ENCODE measurements around the gene CPA3. TPM values are rescaled to one million over a fixed set of nuclear protein-coding genes. Genes with fewer than 3 reads are reported as not detected.

The CPA3 gene
- total and polyA plus RNA-seq, 2 donors, result 1.0 to 6.3 TPM

- Histone ChIP-seq H3K4me3 (ENCODE audit: low read length in 2 of 2) (no peak overlapping the region), H3K27ac (ENCODE audit: low read depth in 1 of 2, low read length in 1 of 2) (no peak overlapping the region), H3K27me3 (ENCODE audit: control insufficient read depth in 2 of 2, insufficient read depth in 1 of 2, low read length in 1 of 2) (no peaks in the 10 kb centered on the region), H3K4me1 (ENCODE audit: control insufficient read depth in 2 of 2, insufficient read depth in 2 of 2, low read length in 2 of 2) (no peaks in the 10 kb centered on the region), H3K36me3 (ENCODE audit: control insufficient read depth in 2 of 2, insufficient read depth in 2 of 2, low read length in 1 of 2) (no peaks in the 10 kb centered on the region), H3K9me3 (ENCODE audit: control insufficient read depth in 2 of 2, insufficient read depth in 1 of 2, low read length in 1 of 2) (no peaks in the 10 kb centered on the region)
- DNase-seq (ENCODE audit: low read depth in 6 of 9, low spot score in 9 of 9), result no peak
- WGBS, result 93% methylated on average over 4 of the region's 4 CpGs
Observed at GRCh38 chr3:148901987-148902791, 37.1 kb downstream of the CPA3 start.

DNA sequence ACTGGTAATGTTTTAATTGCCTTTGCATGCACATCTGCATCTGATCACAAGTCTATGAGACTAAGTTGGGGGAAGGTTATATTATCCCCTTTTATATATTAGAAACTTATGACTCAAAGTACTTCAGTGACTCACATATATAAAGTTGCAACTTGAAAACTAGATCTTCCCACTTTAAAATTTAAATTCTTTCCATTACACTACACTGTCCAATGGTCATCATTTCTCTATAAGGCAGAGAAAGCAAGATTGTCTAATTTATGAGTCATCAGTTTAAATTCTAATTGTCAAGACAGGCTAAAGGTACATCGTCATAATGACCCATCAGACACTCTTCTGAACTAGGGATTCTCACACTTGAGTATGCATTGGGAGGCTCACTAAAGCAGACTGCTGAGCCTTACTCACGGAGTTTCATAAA lies 37.9 kb downstream of the CPA3 start:
- Histone ChIP-seq H3K4me3 (ENCODE audit: low read length in 2 of 2) (no peak overlapping the region), H3K27me3 (ENCODE audit: control insufficient read depth in 2 of 2, insufficient read depth in 1 of 2, low read length in 1 of 2) (no peaks in the 10 kb centered on the region), H3K4me1 (ENCODE audit: control insufficient read depth in 2 of 2, insufficient read depth in 2 of 2, low read length in 2 of 2) (no peaks in the 10 kb centered on the region), H3K36me3 (ENCODE audit: control insufficient read depth in 2 of 2, insufficient read depth in 2 of 2, low read length in 1 of 2) (no peaks in the 10 kb centered on the region), H3K27ac (ENCODE audit: low read depth in 1 of 2, low read length in 1 of 2) (no peak overlapping the region), H3K9me3 (ENCODE audit: control insufficient read depth in 2 of 2, insufficient read depth in 1 of 2, low read length in 1 of 2) (no peaks in the 10 kb centered on the region)
- DNase-seq (ENCODE audit: low read depth in 6 of 9, low spot score in 9 of 9), result no peak
- WGBS, result 96% methylated on average over 2 of the region's 2 CpGs

DNA sequence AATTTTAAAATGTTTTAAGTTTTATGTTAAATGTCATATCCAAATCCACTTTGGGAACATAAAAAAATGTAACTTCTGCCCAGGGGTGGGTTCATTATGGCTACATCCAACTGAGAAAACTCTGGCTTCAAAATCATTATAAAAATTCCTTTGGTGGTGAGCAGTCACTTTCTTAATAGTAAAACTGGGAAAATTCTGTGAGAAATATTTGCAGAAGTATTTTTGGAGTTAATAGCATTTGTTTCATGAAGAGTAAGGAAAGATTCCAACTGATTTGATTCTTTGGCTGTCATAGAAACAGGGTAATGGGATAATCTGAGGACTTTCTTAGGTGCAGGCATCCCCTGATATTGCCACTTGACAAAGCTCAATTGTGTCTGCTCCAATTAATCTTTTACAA lies 38.8 kb downstream of the CPA3 start:
- Histone ChIP-seq H3K4me1 (ENCODE audit: control insufficient read depth in 2 of 2, insufficient read depth in 2 of 2, low read length in 2 of 2) (no peaks in the 10 kb centered on the region), H3K27ac (ENCODE audit: low read depth in 1 of 2, low read length in 1 of 2) (no peak overlapping the region), H3K36me3 (ENCODE audit: control insufficient read depth in 2 of 2, insufficient read depth in 2 of 2, low read length in 1 of 2) (no peaks in the 10 kb centered on the region), H3K4me3 (ENCODE audit: low read length in 2 of 2) (no peak overlapping the region), H3K27me3 (ENCODE audit: control insufficient read depth in 2 of 2, insufficient read depth in 1 of 2, low read length in 1 of 2) (no peaks in the 10 kb centered on the region), H3K9me3 (ENCODE audit: control insufficient read depth in 2 of 2, insufficient read depth in 1 of 2, low read length in 1 of 2) (no peaks in the 10 kb centered on the region)
- no peak for DNase-seq (ENCODE audit: low read depth in 6 of 9, low spot score in 9 of 9)

- DNase-seq (ENCODE audit: low read depth in 6 of 9, low spot score in 9 of 9), result no peak
- no peaks in the 10 kb centered on the region for H3K36me3 ChIP-seq (ENCODE audit: control insufficient read depth in 2 of 2, insufficient read depth in 2 of 2, low read length in 1 of 2)
- no peaks in the 10 kb centered on the region for H3K4me1 ChIP-seq (ENCODE audit: control insufficient read depth in 2 of 2, insufficient read depth in 2 of 2, low read length in 2 of 2)
- H3K27ac ChIP-seq (ENCODE audit: low read depth in 1 of 2, low read length in 1 of 2), result no peak overlapping the region
- WGBS, result 96% methylated on average over 2 of the region's 2 CpGs
- H3K27me3 ChIP-seq (ENCODE audit: control insufficient read depth in 2 of 2, insufficient read depth in 1 of 2, low read length in 1 of 2), result no peaks in the 10 kb centered on the region
- no peaks in the 10 kb centered on the region for H3K9me3 ChIP-seq (ENCODE audit: control insufficient read depth in 2 of 2, insufficient read depth in 1 of 2, low read length in 1 of 2)
- no peak overlapping the region for H3K4me3 ChIP-seq (ENCODE audit: low read length in 2 of 2)
Observed at GRCh38 chr3:148906667-148907066, 41.6 kb downstream of the CPA3 start.

- WGBS, result over 99% methylated on average over 2 of the region's 2 CpGs
- Histone ChIP-seq H3K4me3 (ENCODE audit: low read length in 2 of 2) (no peak overlapping the region), H3K9me3 (ENCODE audit: control insufficient read depth in 2 of 2, insufficient read depth in 1 of 2, low read length in 1 of 2) (no peaks in the 10 kb centered on the region), H3K27ac (ENCODE audit: low read depth in 1 of 2, low read length in 1 of 2) (no peak overlapping the region), H3K36me3 (ENCODE audit: control insufficient read depth in 2 of 2, insufficient read depth in 2 of 2, low read length in 1 of 2) (no peaks in the 10 kb centered on the region), H3K4me1 (ENCODE audit: control insufficient read depth in 2 of 2, insufficient read depth in 2 of 2, low read length in 2 of 2) (no peaks in the 10 kb centered on the region), H3K27me3 (ENCODE audit: control insufficient read depth in 2 of 2, insufficient read depth in 1 of 2, low read length in 1 of 2) (no peaks in the 10 kb centered on the region)
- DNase-seq (ENCODE audit: low read depth in 6 of 9, low spot score in 9 of 9), result no peak
Observed at GRCh38 chr3:148911173-148911572, 46.1 kb downstream of the CPA3 start.

GRCh38 chr3:148911592-148911991 lies 46.5 kb downstream of the CPA3 start:
- Histone ChIP-seq H3K4me1 (ENCODE audit: control insufficient read depth in 2 of 2, insufficient read depth in 2 of 2, low read length in 2 of 2) (no peaks in the 10 kb centered on the region), H3K27me3 (ENCODE audit: control insufficient read depth in 2 of 2, insufficient read depth in 1 of 2, low read length in 1 of 2) (no peaks in the 10 kb centered on the region), H3K4me3 (ENCODE audit: low read length in 2 of 2) (no peak overlapping the region), H3K9me3 (ENCODE audit: control insufficient read depth in 2 of 2, insufficient read depth in 1 of 2, low read length in 1 of 2) (no peaks in the 10 kb centered on the region), H3K27ac (ENCODE audit: low read depth in 1 of 2, low read length in 1 of 2) (no peak overlapping the region), H3K36me3 (ENCODE audit: control insufficient read depth in 2 of 2, insufficient read depth in 2 of 2, low read length in 1 of 2) (no peaks in the 10 kb centered on the region)
- WGBS, result 99% methylated on average over 2 of the region's 2 CpGs
- DNase-seq (ENCODE audit: low read depth in 6 of 9, low spot score in 9 of 9), result no peak

- no peaks in the 10 kb centered on the region for H3K4me1 ChIP-seq (ENCODE audit: control insufficient read depth in 2 of 2, insufficient read depth in 2 of 2, low read length in 2 of 2)
- no peaks in the 10 kb centered on the region for H3K27me3 ChIP-seq (ENCODE audit: control insufficient read depth in 2 of 2, insufficient read depth in 1 of 2, low read length in 1 of 2)
- no peaks in the 10 kb centered on the region for H3K36me3 ChIP-seq (ENCODE audit: control insufficient read depth in 2 of 2, insufficient read depth in 2 of 2, low read length in 1 of 2)
- no peak for DNase-seq (ENCODE audit: low read depth in 6 of 9, low spot score in 9 of 9)
- H3K27ac ChIP-seq (ENCODE audit: low read depth in 1 of 2, low read length in 1 of 2), result no peak overlapping the region
- WGBS, result 96% methylated on average over 1 of the region's 1 CpG
- H3K4me3 ChIP-seq (ENCODE audit: low read length in 2 of 2), result no peak overlapping the region
- H3K9me3 ChIP-seq (ENCODE audit: control insufficient read depth in 2 of 2, insufficient read depth in 1 of 2, low read length in 1 of 2), result no peaks in the 10 kb centered on the region
Observed at GRCh38 chr3:148914936-148915690, 50.0 kb downstream of the CPA3 start.

GRCh38 chr3:148916132-148916531 lies 51.0 kb downstream of the CPA3 start:
- Histone ChIP-seq H3K36me3 (ENCODE audit: control insufficient read depth in 2 of 2, insufficient read depth in 2 of 2, low read length in 1 of 2) (no peaks in the 10 kb centered on the region), H3K4me1 (ENCODE audit: control insufficient read depth in 2 of 2, insufficient read depth in 2 of 2, low read length in 2 of 2) (no peaks in the 10 kb centered on the region), H3K27me3 (ENCODE audit: control insufficient read depth in 2 of 2, insufficient read depth in 1 of 2, low read length in 1 of 2) (no peaks in the 10 kb centered on the region), H3K27ac (ENCODE audit: low read depth in 1 of 2, low read length in 1 of 2) (no peak overlapping the region), H3K9me3 (ENCODE audit: control insufficient read depth in 2 of 2, insufficient read depth in 1 of 2, low read length in 1 of 2) (no peaks in the 10 kb centered on the region), H3K4me3 (ENCODE audit: low read length in 2 of 2) (no peak overlapping the region)
- WGBS, result 97% methylated on average over 2 of the region's 2 CpGs
- no peak for DNase-seq (ENCODE audit: low read depth in 6 of 9, low spot score in 9 of 9)

DNA sequence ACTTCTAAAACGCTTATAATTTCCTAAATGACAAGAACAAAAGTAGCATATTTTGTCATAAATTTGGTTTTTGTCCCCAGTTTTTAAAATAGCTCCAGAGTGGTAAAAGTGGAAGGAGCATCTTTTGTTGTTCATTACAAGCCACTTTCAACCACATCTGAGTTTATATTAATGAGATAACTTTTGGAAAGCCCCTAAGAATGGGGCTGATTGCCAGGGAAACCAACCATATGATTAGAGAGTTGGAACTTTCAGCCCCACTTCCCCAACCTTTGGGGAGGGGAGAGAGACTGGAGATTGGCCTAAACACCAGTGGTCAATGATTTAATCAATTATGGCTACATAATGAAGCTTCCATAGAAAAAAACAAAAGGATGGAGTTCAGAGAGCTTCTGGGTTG lies 57.4 kb downstream of the CPA3 start:
- H3K9me3 ChIP-seq (ENCODE audit: control insufficient read depth in 2 of 2, insufficient read depth in 1 of 2, low read length in 1 of 2), result peaks cover 0 to 5% of the 10 kb centered on the region in 2 donors
- 95% methylated on average over 1 of the region's 1 CpG for WGBS
- no peaks in the 10 kb centered on the region for H3K4me1 ChIP-seq (ENCODE audit: control insufficient read depth in 2 of 2, insufficient read depth in 2 of 2, low read length in 2 of 2)

More for the DNA sequence above, 57.4 kb downstream of the CPA3 start:
- no peak overlapping the region for H3K4me3 ChIP-seq (ENCODE audit: low read length in 2 of 2)
- DNase-seq (ENCODE audit: low read depth in 6 of 9, low spot score in 9 of 9), result no peak
- no peaks in the 10 kb centered on the region for H3K36me3 ChIP-seq (ENCODE audit: control insufficient read depth in 2 of 2, insufficient read depth in 2 of 2, low read length in 1 of 2)
- no peak overlapping the region for H3K27ac ChIP-seq (ENCODE audit: low read depth in 1 of 2, low read length in 1 of 2)
- H3K27me3 ChIP-seq (ENCODE audit: control insufficient read depth in 2 of 2, insufficient read depth in 1 of 2, low read length in 1 of 2), result no peaks in the 10 kb centered on the region

Data from thymus (tissue), 11 donors.